Natural killer cell treated with Interleukin-12 subunit alpha and Interleukin-12 subunit beta and Interleukin-15 and Interleukin-18, amount 100 ng/mL, for 72 hours (primary cell): ENCODE data around the gene SDHAF1. TPM values are rescaled to one million over a fixed set of nuclear protein-coding genes. Genes with fewer than 3 reads are reported as not detected.

Source experiments
- ATAC-seq, 2 donors: fragments of 150-1000 bp; cut with Tn5 transposase in 1 of 2; sonication (Bioruptor Pico), chemical (Tn5 transposase) in 1 of 2; 2 replicates each; pipeline ENCODE4 v1.10.0; 2021
- DNase-seq: peaks from one replicate; pipeline ENCODE4 v3.0.0; 2022; ENCODE audit warnings: low spot score
- H3K27ac Mint-ChIP-seq, 2 donors: 1 replicate in 1 of 2; 2 replicates in 1 of 2; pipeline ENCODE4 v1.8.0; 2022; ENCODE audit warnings: mixed read lengths in 2 of 2, mild to moderate bottlenecking in 1 of 2, moderate library complexity in 1 of 2
- H3K27me3 Mint-ChIP-seq, 2 donors: 1 replicate in 1 of 2; 2 replicates in 1 of 2; pipeline ENCODE4 v1.8.0; 2022; ENCODE audit warnings: mixed read lengths in 2 of 2
- H3K36me3 Mint-ChIP-seq: one replicate; pipeline ENCODE4 v1.8.0; 2022; ENCODE audit warnings: mixed read lengths
- H3K4me1 Mint-ChIP-seq, 2 donors: 1 replicate in 1 of 2; 2 replicates in 1 of 2; pipeline ENCODE4 v1.8.0; 2022; ENCODE audit warnings: low read depth in 2 of 2, mixed read lengths in 2 of 2, mild to moderate bottlenecking in 1 of 2
- H3K4me3 Mint-ChIP-seq: one replicate; pipeline ENCODE4 v1.8.0; 2022; ENCODE audit warnings: mixed read lengths
- H3K9me3 Mint-ChIP-seq: 2 replicates; pipeline ENCODE4 v1.8.0; 2022; ENCODE audit warnings: mixed read lengths
- total RNA-seq, 2 donors: library from RNA; stranded (reverse); gene quantifications; one replicate each; pipeline ENCODE4 v1.2.3, GENCODE V29; 2022

Gene SDHAF1
- total RNA-seq, 2 donors from 2014 or later: 17.6 to 21.4 TPM

GRCh38 chr19:36041831-36042230 is 46.8 kb downstream of the SDHAF1 start:
- Mint-ChIP-seq H3K4me3 (no peak overlapping the region), H3K27ac (no peak overlapping the region), H3K27me3 (no peaks in the 10 kb centered on the region), H3K36me3 (no peaks in the 10 kb centered on the region), H3K9me3 (no peaks in the 10 kb centered on the region), H3K4me1 (peaks cover 6 to 7% of the 10 kb centered on the region in 2 donors)
- ATAC-seq: no peak
- DNase-seq: no peak

- H3K4me1 Mint-ChIP-seq: no peaks in the 10 kb centered on the region
- ATAC-seq (no peak), DNase-seq (no peak)
- H3K9me3 Mint-ChIP-seq: no peaks in the 10 kb centered on the region
- no peaks in the 10 kb centered on the region for H3K36me3 Mint-ChIP-seq
- no peak overlapping the region for H3K27ac Mint-ChIP-seq
- no peak overlapping the region for H3K4me3 Mint-ChIP-seq
- H3K27me3 Mint-ChIP-seq: no peaks in the 10 kb centered on the region
Observed at GRCh38 chr19:36043952-36044351, 49.0 kb downstream of the SDHAF1 start.

Other genes starting within 250 kb of the SDHAF1 start
- 10 to 100 TPM; 17.0 to 19.1 TPM for gene U2AF1L4, start 249.8 kb upstream of the SDHAF1 start, total RNA-seq
- gene PSENEN, start 249.5 kb upstream of the SDHAF1 start, total RNA-seq: 10 to 100 TPM; 66.4 to 84.2 TPM
- 10 to 100 TPM in 1 of 2 donors, 1 to 10 TPM in 1; 9.6 to 24.7 TPM for gene LIN37, start 246.6 kb upstream of the SDHAF1 start, total RNA-seq
- gene HSPB6, start 238.2 kb upstream of the SDHAF1 start, total RNA-seq: not detected
- 10 to 100 TPM; 36.2 to 53.8 TPM for gene PROSER3, start 237.0 kb upstream of the SDHAF1 start, total RNA-seq
- 10 to 100 TPM; 31.5 to 45.0 TPM for gene ARHGAP33, start 219.6 kb upstream of the SDHAF1 start, total RNA-seq
- not detected for gene PRODH2, start 182.3 kb upstream of the SDHAF1 start, total RNA-seq
- not detected for gene NPHS1, start 142.7 kb upstream of the SDHAF1 start, total RNA-seq
- gene KIRREL2, start 138.3 kb upstream of the SDHAF1 start, total RNA-seq: 1 to 10 TPM; 1.3 to 2.2 TPM
- 1 to 10 TPM; 1.9 TPM for gene APLP1, start 126.6 kb upstream of the SDHAF1 start, total RNA-seq
- 10 to 100 TPM; 54.4 to 68.7 TPM for gene NFKBID, start 94.6 kb upstream of the SDHAF1 start, total RNA-seq
- 100 to 1,000 TPM; 154 to 228 TPM for gene HCST, start 92.7 kb upstream of the SDHAF1 start, total RNA-seq
- gene TYROBP, start 86.9 kb upstream of the SDHAF1 start, total RNA-seq: 100 to 1,000 TPM in 1 of 2 donors, 10 to 100 TPM in 1; 65.3 to 235 TPM
- gene LRFN3, start 58.8 kb upstream of the SDHAF1 start, total RNA-seq: 10 to 100 TPM in 1 of 2 donors, 1 to 10 TPM in 1; 4.6 to 10.6 TPM
- gene SYNE4, start 13.6 kb downstream of the SDHAF1 start, total RNA-seq: 1 to 10 TPM; 3.0 to 4.5 TPM
- 10 to 100 TPM; 64.5 to 68.1 TPM for gene ALKBH6, start 19.0 kb downstream of the SDHAF1 start, total RNA-seq
- under 1 TPM; 0.76 to 0.78 TPM for gene CLIP3, start 37.7 kb downstream of the SDHAF1 start, total RNA-seq
- 1 to 10 TPM in 1 of 2 donors, under 1 TPM in 1; 0.47 to 1.7 TPM for gene THAP8, start 59.1 kb downstream of the SDHAF1 start, total RNA-seq
- 10 to 100 TPM; 15.0 to 57.1 TPM for gene WDR62, start 59.7 kb downstream of the SDHAF1 start, total RNA-seq
- gene OVOL3, start 116.0 kb downstream of the SDHAF1 start, total RNA-seq: not detected
- gene POLR2I, start 119.7 kb downstream of the SDHAF1 start, total RNA-seq: 10 to 100 TPM; 40.7 to 42.4 TPM
- gene TBCB, start 120.3 kb downstream of the SDHAF1 start, total RNA-seq: 100 to 1,000 TPM; 130 to 141 TPM
- gene CAPNS1, start 144.9 kb downstream of the SDHAF1 start, total RNA-seq: 100 to 1,000 TPM; 175 to 437 TPM
- gene COX7A1, start 157.3 kb downstream of the SDHAF1 start, total RNA-seq: not detected
- 1 to 10 TPM; 3.2 to 4.3 TPM for gene ZNF565, start 219.5 kb downstream of the SDHAF1 start, total RNA-seq
- 10 to 100 TPM; 72.4 to 72.8 TPM for gene ZNF146, start 219.9 kb downstream of the SDHAF1 start, total RNA-seq